HEK293 (cell line): Measurements from ENCODE around the gene MIGA1.

Source experiments
- CTCF ChIA-PET: fragments of 350-600 bp; formaldehyde crosslinking; extraction: SDS; loops from one replicate; lab custom pipeline; 2021; ENCODE audit warnings: antibody characterized with exemption; lab: Yijun Ruan, JAX
- POLR2A ChIA-PET: fragments of 300-600 bp; formaldehyde crosslinking; extraction: SDS; loops from one replicate; lab custom pipeline; 2020; ENCODE audit warnings: antibody characterized with exemption, inconsistent platforms; lab: Yijun Ruan, JAX
- H3K27ac ChIP-seq: fragments of 200-500 bp; sonication (Bioruptor generic); 2 replicates; pipeline ENCODE4 v1.5.1; 2014; ENCODE audit warnings: low read depth, low read length, control low read depth, inconsistent platforms; ENCODE audit errors: extremely low read depth
- H3K36me3 ChIP-seq, 2 experiments: fragments of 200-500 bp in 1 of 2; sonication (Bioruptor generic) in 1 of 2; 1 replicate in 1 of 2; 2 replicates in 1 of 2; pipeline ENCODE4 v1.5.1; 2014 to 2017; ENCODE audit warnings: inconsistent platforms in 2 of 2, low read length in 2 of 2; ENCODE audit not compliant: control insufficient read depth in 2 of 2, insufficient read depth in 1 of 2
- H3K4me1 ChIP-seq: fragments of 200-500 bp; sonication (Bioruptor generic); 2 replicates; pipeline ENCODE4 v1.5.1; 2014; ENCODE audit warnings: mild to moderate bottlenecking, low read length, inconsistent platforms; ENCODE audit not compliant: control insufficient read depth, insufficient read depth
- H3K4me3 ChIP-seq: 2 replicates; pipeline ENCODE4 v1.5.1; 2011; ENCODE audit warnings: low read depth, mild to moderate bottlenecking, control low read depth, low read length, moderate library complexity
- H3K9me3 ChIP-seq: fragments of 200-500 bp; sonication (Bioruptor generic); 2 replicates; pipeline ENCODE4 v1.5.1; 2014; ENCODE audit warnings: low read depth, low read length, inconsistent platforms; ENCODE audit not compliant: control insufficient read depth, insufficient read depth
- CTCF ChIP-seq: fragments of 450-650 bp; formaldehyde crosslinking; IDR thresholded peaks from 2 replicates; pipeline ENCODE4 v1.5.1; 2016; ENCODE audit warnings: missing biosample characterization, missing genetic modification characterization
- GLIS2 ChIP-seq: fragments of 450-650 bp; formaldehyde crosslinking; IDR thresholded peaks from 2 replicates; pipeline ENCODE4 v1.5.1; 2016; ENCODE audit warnings: missing biosample characterization, missing genetic modification characterization
- INSM2 ChIP-seq: fragments of 450-650 bp; formaldehyde crosslinking; IDR thresholded peaks from 2 replicates; pipeline ENCODE4 v1.5.1; 2016; ENCODE audit warnings: missing biosample characterization, missing genetic modification characterization
- KLF7 ChIP-seq: fragments of 450-650 bp; formaldehyde crosslinking; IDR thresholded peaks from 2 replicates; pipeline ENCODE4 v1.5.1; 2016; ENCODE audit warnings: missing biosample characterization, missing genetic modification characterization, borderline replicate concordance
- PBX3 ChIP-seq: sonication (generic); formaldehyde crosslinking; IDR thresholded peaks from 2 replicates; pipeline ENCODE4 v1.8.1; 2022; ENCODE audit warnings: mild to moderate bottlenecking, moderate library complexity, missing genetic modification reagents
- REST ChIP-seq: fragments of 450-650 bp; formaldehyde crosslinking; IDR thresholded peaks from 2 replicates; pipeline ENCODE4 v1.5.1; 2016; ENCODE audit warnings: missing biosample characterization, missing genetic modification characterization
- SCRT1 ChIP-seq: fragments of 450-650 bp; formaldehyde crosslinking; IDR thresholded peaks from 2 replicates; pipeline ENCODE4 v1.5.1; 2016; ENCODE audit warnings: missing biosample characterization, missing genetic modification characterization, borderline replicate concordance
- ZBTB8A ChIP-seq: fragments of 450-650 bp; formaldehyde crosslinking; IDR thresholded peaks from 2 replicates; pipeline ENCODE4 v1.5.1; 2016; ENCODE audit warnings: missing biosample characterization, missing genetic modification characterization
- ZEB2 ChIP-seq: fragments of 450-650 bp; formaldehyde crosslinking; IDR thresholded peaks from 2 replicates; pipeline ENCODE4 v1.5.1; 2016; ENCODE audit warnings: missing biosample characterization, missing genetic modification characterization
- ZIC2 ChIP-seq: fragments of 450-650 bp; formaldehyde crosslinking; IDR thresholded peaks from 2 replicates; pipeline ENCODE4 v1.5.1; 2016; ENCODE audit warnings: missing biosample characterization, missing genetic modification characterization
- ZNF140 ChIP-seq: fragments of 450-650 bp; formaldehyde crosslinking; IDR thresholded peaks from 2 replicates; pipeline ENCODE4 v1.5.1; 2016; ENCODE audit warnings: missing biosample characterization, missing genetic modification characterization
- ZNF223 ChIP-seq: fragments of 450-650 bp; formaldehyde crosslinking; IDR thresholded peaks from 2 replicates; pipeline ENCODE4 v1.5.1; 2016; ENCODE audit warnings: missing biosample characterization, missing genetic modification characterization
- ZNF23 ChIP-seq: fragments of 450-650 bp; formaldehyde crosslinking; IDR thresholded peaks from 2 replicates; pipeline ENCODE4 v1.5.1; 2016; ENCODE audit warnings: missing biosample characterization, missing genetic modification characterization, borderline replicate concordance
- ZNF350 ChIP-seq: fragments of 450-650 bp; formaldehyde crosslinking; IDR thresholded peaks from 2 replicates; pipeline ENCODE4 v1.5.0; 2017; ENCODE audit warnings: missing biosample characterization, mild to moderate bottlenecking, missing genetic modification characterization
- ZNF423 ChIP-seq: fragments of 450-650 bp; formaldehyde crosslinking; IDR thresholded peaks from 2 replicates; pipeline ENCODE4 v1.5.1; 2016; ENCODE audit warnings: missing biosample characterization, missing genetic modification characterization
- ZNF473 ChIP-seq: fragments of 450-650 bp; formaldehyde crosslinking; IDR thresholded peaks from 2 replicates; pipeline ENCODE4 v1.5.1; 2017; ENCODE audit warnings: missing biosample characterization, missing genetic modification characterization
- ZNF521 ChIP-seq: fragments of 450-650 bp; formaldehyde crosslinking; IDR thresholded peaks from 2 replicates; pipeline ENCODE4 v1.5.1; 2017; ENCODE audit warnings: missing biosample characterization, mild to moderate bottlenecking, missing genetic modification characterization
- ZNF623 ChIP-seq: fragments of 450-650 bp; formaldehyde crosslinking; IDR thresholded peaks from 2 replicates; pipeline ENCODE4 v1.5.1; 2016; ENCODE audit warnings: missing biosample characterization, missing genetic modification characterization
- ZNF654 ChIP-seq: fragments of 450-650 bp; formaldehyde crosslinking; IDR thresholded peaks from 2 replicates; pipeline ENCODE4 v1.5.1; 2016; ENCODE audit warnings: low read depth, missing biosample characterization, missing genetic modification characterization
- ZNF658 ChIP-seq: fragments of 450-650 bp; formaldehyde crosslinking; IDR thresholded peaks from 2 replicates; pipeline ENCODE4; 2016; ENCODE audit warnings: missing biosample characterization, missing genetic modification characterization
- ZNF768 ChIP-seq: fragments of 450-650 bp; formaldehyde crosslinking; IDR thresholded peaks from 2 replicates; pipeline ENCODE4 v1.5.1; 2018; ENCODE audit warnings: missing biosample characterization, mild to moderate bottlenecking, missing genetic modification characterization
- ZSCAN4 ChIP-seq: fragments of 450-650 bp; formaldehyde crosslinking; IDR thresholded peaks from 2 replicates; pipeline ENCODE4 v1.5.1; 2017; ENCODE audit warnings: missing biosample characterization, missing genetic modification characterization

MIGA1 gene

GRCh38 chr1:77900687-77901293, 121.3 kb downstream of the MIGA1 start:
- POLR2A ChIA-PET = interaction anchor here (0.6 to 1.4 kb wide), 2 partner anchors 13 to 232 kb away, joined by 4 read pairs; no protein-coding TSS in a partner anchor
- CTCF ChIA-PET = interaction anchor here (0.5 to 1.3 kb wide), 9 partner anchors 59 to 749 kb away, joined by 3 to 5 read pairs (median 3); no protein-coding TSS in a partner anchor
- H3K36me3 ChIP-seq = no peaks in the 10 kb centered on the region
- no peaks in the 10 kb centered on the region for H3K9me3 ChIP-seq
- no peak overlapping the region for H3K27ac ChIP-seq
- H3K4me3 ChIP-seq = no peak overlapping the region
- H3K4me1 ChIP-seq = no peaks in the 10 kb centered on the region
- peak; percentile 51 for TF ChIP-seq ZNF654 (tag by site-specific recombination)
- TF ChIP-seq GLIS2 = no peak
- TF ChIP-seq ZEB2 (tag by site-specific recombination) = no peak
- TF ChIP-seq SCRT1 (tag by site-specific recombination) = no peak
- TF ChIP-seq INSM2 (tag by site-specific recombination) = no peak
- peak; percentile 30; the same call in 1 of the 2 replicates for TF ChIP-seq CTCF
- TF ChIP-seq, all 188 proteins: peak for 2

GRCh38 chr1:77905603-77906002, 126.2 kb downstream of the MIGA1 start:
- ChIA-PET POLR2A (no interaction called here), CTCF (interaction anchor here (0.6 to 1.3 kb wide), 3 partner anchors 10 to 209 kb away, joined by 3 to 4 read pairs (median 4); no protein-coding TSS in a partner anchor)
- H3K27ac ChIP-seq = no peak overlapping the region
- H3K4me1 ChIP-seq = no peaks in the 10 kb centered on the region
- no peak overlapping the region for H3K4me3 ChIP-seq
- no peaks in the 10 kb centered on the region for H3K36me3 ChIP-seq
- no peaks in the 10 kb centered on the region for H3K9me3 ChIP-seq
- TF ChIP-seq ZNF473 (tag by site-specific recombination) (no peak), ZNF768 (tag by site-specific recombination) (no peak), ZNF350 (tag by site-specific recombination) (no peak), ZNF521 (no peak), REST (tag by site-specific recombination) (no peak), PBX3 (CRISPR knock-in tag) (no peak), ZNF623 (no peak), ZNF23 (tag by site-specific recombination) (no peak), KLF7 (tag by site-specific recombination) (no peak), ZNF423 (tag by site-specific recombination) (no peak), ZNF140 (tag by site-specific recombination) (no peak), ZIC2 (no peak), ZNF223 (tag by site-specific recombination) (no peak), INSM2 (tag by site-specific recombination) (no peak), ZNF658 (tag by site-specific recombination) (no peak), ZSCAN4 (no peak), ZBTB8A (tag by site-specific recombination) (no peak)
